ENCODE data around the gene ENOX2.

ENOX2 gene

DNA sequence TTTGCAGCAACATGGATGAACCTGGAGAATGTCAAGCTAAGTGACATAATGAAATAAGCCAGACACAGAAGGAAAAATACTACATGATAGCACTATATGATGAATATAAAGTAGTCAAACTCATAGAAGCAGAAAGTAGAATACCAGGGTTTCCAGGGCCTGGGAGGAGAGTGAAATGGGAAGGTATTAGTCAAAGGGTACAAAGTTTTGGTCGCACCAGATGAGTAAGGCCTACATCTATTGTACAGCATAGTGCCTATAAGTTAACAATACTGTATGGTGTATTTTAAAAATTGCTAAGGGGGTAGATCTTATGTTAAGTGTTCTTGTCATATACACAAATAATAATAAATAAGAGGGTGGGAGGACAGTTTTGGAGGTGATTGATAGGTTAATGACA is 41.5 kb downstream of the ENOX2 start:
- no peak overlapping the region for H3K4me3 ChIP-seq (ENCODE audit: low read length)
- no peak for DNase-seq (ENCODE audit: low read depth)
- TF ChIP-seq, protein P1, sequence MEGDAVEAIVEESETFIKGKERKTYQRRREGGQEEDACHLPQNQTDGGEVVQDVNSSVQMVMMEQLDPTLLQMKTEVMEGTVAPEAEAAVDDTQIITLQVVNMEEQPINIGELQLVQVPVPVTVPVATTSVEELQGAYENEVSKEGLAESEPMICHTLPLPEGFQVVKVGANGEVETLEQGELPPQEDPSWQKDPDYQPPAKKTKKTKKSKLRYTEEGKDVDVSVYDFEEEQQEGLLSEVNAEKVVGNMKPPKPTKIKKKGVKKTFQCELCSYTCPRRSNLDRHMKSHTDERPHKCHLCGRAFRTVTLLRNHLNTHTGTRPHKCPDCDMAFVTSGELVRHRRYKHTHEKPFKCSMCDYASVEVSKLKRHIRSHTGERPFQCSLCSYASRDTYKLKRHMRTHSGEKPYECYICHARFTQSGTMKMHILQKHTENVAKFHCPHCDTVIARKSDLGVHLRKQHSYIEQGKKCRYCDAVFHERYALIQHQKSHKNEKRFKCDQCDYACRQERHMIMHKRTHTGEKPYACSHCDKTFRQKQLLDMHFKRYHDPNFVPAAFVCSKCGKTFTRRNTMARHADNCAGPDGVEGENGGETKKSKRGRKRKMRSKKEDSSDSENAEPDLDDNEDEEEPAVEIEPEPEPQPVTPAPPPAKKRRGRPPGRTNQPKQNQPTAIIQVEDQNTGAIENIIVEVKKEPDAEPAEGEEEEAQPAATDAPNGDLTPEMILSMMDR (IDR thresholded peaks at IDR 0.05; ENCODE audit: insufficient read depth, low read depth, low read length, missing control alignments): no peak

DNA sequence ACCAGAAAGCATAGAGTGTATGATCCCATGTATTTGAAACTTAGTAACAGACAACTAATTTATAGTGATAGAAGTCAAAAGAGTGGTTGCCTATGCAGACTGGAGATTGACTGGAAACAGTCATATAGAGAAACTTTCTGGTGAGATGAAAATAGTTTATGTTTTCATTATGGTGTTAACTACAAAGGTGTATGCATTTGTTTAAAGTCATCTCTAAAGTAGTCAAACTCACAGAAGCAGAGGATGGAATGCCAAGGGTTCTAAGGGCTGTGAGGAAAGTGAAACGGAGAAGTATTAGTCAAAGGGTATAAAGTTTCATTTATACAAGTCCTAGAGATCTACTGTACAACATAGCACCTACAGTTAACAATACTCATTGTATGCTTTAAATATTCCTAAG is 45.8 kb downstream of the ENOX2 start:
- TF ChIP-seq, protein P1 (IDR thresholded peaks at IDR 0.05; ENCODE audit: insufficient read depth, low read depth, low read length, missing control alignments): no peak
- no peak overlapping the region for H3K4me3 ChIP-seq (ENCODE audit: low read length)
- no peak for DNase-seq (ENCODE audit: low read depth)

DNA sequence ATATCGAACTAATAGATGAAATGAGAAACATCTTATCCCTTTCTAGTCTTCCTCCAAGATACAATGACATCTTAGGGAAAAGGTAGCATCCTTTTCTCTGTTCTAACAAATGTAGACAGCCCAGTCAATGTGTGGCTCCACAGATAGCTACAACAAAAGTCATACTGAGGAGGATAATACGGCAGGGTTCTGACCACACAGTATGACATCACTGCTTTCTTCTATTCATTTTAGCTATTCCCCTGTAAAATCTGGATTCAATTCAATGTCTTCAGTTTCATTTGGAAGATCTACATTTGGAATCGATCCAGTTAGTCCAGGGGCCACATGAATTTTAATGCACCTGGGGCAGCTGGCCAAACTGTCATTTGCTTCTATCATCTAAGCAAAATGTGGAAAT is 51.4 kb downstream of the ENOX2 start:
- no peak for DNase-seq (ENCODE audit: low read depth)
- TF ChIP-seq, protein P1 (IDR thresholded peaks at IDR 0.05; ENCODE audit: insufficient read depth, low read depth, low read length, missing control alignments): no peak
- H3K4me3 ChIP-seq (ENCODE audit: low read length): no peak overlapping the region

DNA sequence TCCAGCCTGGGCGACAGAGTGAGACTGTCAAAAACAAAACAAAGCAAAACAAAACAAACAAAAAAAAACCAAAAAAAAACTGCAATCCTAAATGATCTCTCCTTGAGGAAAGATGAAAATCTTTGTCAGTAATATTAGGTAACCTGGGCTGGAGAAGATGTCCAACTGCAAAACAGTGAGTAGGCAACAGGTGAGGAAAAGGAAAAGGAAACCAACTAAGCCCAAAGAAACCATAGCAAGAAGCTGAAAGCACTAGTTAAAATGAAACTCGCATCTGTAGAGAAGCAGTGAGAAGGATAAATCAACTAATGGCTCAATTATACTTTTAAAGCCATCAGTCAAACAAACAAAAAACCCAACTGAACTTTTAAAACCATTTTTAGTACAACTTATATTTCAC is 54.2 kb downstream of the ENOX2 start:
- TF ChIP-seq, protein P1 (IDR thresholded peaks at IDR 0.05; ENCODE audit: insufficient read depth, low read depth, low read length, missing control alignments): no peak
- no peak overlapping the region for H3K4me3 ChIP-seq (ENCODE audit: low read length)
- no peak for DNase-seq (ENCODE audit: low read depth)

DNA sequence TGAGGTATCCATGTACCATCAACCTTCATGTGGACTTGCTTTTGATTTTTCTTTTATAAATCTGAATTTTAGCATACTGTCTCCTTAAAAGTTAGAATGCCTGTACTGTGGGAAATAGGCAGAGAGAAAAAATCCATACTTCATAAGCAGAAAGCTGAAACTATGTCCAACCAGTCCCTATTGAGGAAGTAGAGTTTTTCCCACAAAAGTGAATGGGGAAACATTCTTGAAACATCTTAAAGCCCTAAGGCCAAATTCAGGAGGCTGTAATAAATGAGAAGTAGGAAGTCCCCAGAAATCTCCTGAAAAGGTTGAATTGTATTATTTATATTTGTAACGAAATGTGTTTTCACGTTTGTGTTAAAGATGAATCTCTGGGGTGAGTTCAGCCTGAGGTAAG is 56.3 kb downstream of the ENOX2 start:
- H3K4me3 ChIP-seq (ENCODE audit: low read length): no peak overlapping the region
- DNase-seq (ENCODE audit: low read depth): no peak
- TF ChIP-seq, protein P1 (IDR thresholded peaks at IDR 0.05; ENCODE audit: insufficient read depth, low read depth, low read length, missing control alignments): no peak

DNA sequence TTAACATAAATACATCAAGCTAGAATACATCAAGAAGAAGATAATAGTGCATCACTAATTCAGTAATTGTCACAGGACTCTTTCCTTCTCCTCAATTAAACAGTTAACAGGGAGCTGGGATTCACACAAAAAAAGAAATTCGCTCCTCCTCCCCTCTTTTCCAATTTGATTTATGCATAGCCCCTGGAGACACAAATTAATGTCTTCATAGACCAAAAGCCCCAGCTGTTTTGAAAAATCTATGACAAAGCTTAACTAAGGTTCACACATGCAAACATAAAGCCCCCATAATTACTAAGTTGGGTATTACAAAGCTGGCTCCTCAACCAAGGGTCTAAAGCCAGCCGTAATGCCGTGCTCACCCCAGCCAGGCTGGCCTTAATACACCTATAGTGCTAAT is 61.2 kb downstream of the ENOX2 start:
- TF ChIP-seq, protein P1 (IDR thresholded peaks at IDR 0.05; ENCODE audit: insufficient read depth, low read depth, low read length, missing control alignments): no peak
- DNase-seq (ENCODE audit: low read depth): no peak
- H3K4me3 ChIP-seq (ENCODE audit: low read length): no peak overlapping the region

DNA sequence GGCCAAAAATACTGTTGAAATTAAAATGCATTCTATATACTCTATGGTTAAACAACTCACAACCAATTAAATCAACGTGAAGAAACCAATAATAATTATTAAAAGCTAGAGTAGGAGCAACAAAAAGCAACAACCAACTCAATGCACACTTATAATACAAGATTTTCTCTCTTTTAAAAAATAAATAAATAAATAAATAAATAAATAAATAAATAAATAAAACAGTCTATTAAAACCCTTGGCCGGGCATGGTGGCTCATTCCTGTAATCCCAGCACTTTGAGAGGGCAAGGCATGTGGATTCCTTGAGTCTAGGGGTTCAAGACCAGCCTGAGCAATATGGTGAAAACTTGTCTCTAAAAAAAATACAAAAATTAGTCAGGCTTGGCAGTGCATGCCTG is 62.7 kb downstream of the ENOX2 start:
- TF ChIP-seq, protein P1 (IDR thresholded peaks at IDR 0.05; ENCODE audit: insufficient read depth, low read depth, low read length, missing control alignments): no peak
- no peak for DNase-seq (ENCODE audit: low read depth)
- no peak overlapping the region for H3K4me3 ChIP-seq (ENCODE audit: low read length)
